Measurements from ENCODE around the gene PAPPA.
A peak's percentile ranks its signal among the peaks of the same experiment; 100 is the strongest.

Gene PAPPA

GRCh38 chr9:116181853-116182610 is 28.4 kb downstream of the PAPPA start:
- DNase-seq (ENCODE audit: insufficient read length, low spot score) (no peak), FAIRE-seq (no peak)

GRCh38 chr9:116182876-116183275 is 29.3 kb downstream of the PAPPA start:
- FAIRE-seq (no peak), DNase-seq (ENCODE audit: insufficient read length, low spot score) (no peak)

GRCh38 chr9:116187570-116188170 is 34.1 kb downstream of the PAPPA start:
- DNase-seq (ENCODE audit: insufficient read length, low spot score): no peak
- no peak for FAIRE-seq

GRCh38 chr9:116189683-116190082 is 36.1 kb downstream of the PAPPA start:
- FAIRE-seq (no peak), DNase-seq (ENCODE audit: insufficient read length, low spot score) (no peak)

GRCh38 chr9:116190637-116191396 is 37.2 kb downstream of the PAPPA start:
- no peak for FAIRE-seq

GRCh38 chr9:116191576-116192415 is 38.2 kb downstream of the PAPPA start:
- DNase-seq (ENCODE audit: insufficient read length, low spot score) (no peak), FAIRE-seq (no peak)

More at GRCh38 chr9:116190637-116191396, 37.2 kb downstream of the PAPPA start:
- DNase-seq (ENCODE audit: insufficient read length, low spot score): no peak

- DNase-seq (ENCODE audit: insufficient read length, low spot score) (peak; percentile 7), FAIRE-seq (no peak)
Measured at GRCh38 chr9:116193636-116194035, 40.0 kb downstream of the PAPPA start.

- FAIRE-seq: no peak
- DNase-seq (ENCODE audit: insufficient read length, low spot score): no peak
Measured at GRCh38 chr9:116196806-116197205, 43.2 kb downstream of the PAPPA start.

- DNase-seq (ENCODE audit: insufficient read length, low spot score) (no peak), FAIRE-seq (no peak)
Measured at GRCh38 chr9:116198344-116198743, 44.8 kb downstream of the PAPPA start.

GRCh38 chr9:116202219-116202912 is 48.8 kb downstream of the PAPPA start:
- DNase-seq (ENCODE audit: insufficient read length, low spot score): no peak
- no peak for FAIRE-seq

GRCh38 chr9:116204252-116204882 is 50.8 kb downstream of the PAPPA start:
- DNase-seq (ENCODE audit: insufficient read length, low spot score): no peak
- FAIRE-seq: no peak

GRCh38 chr9:116207371-116208111 is 54.0 kb downstream of the PAPPA start:
- DNase-seq (ENCODE audit: insufficient read length, low spot score) (no peak), FAIRE-seq (no peak)

- DNase-seq (ENCODE audit: insufficient read length, low spot score) (no peak), FAIRE-seq (no peak)
Measured at GRCh38 chr9:116208417-116209232, 55.0 kb downstream of the PAPPA start.

GRCh38 chr9:116209414-116210116 is 56.0 kb downstream of the PAPPA start:
- FAIRE-seq (no peak), DNase-seq (ENCODE audit: insufficient read length, low spot score) (peak; percentile 11)

- DNase-seq (ENCODE audit: insufficient read length, low spot score) (no peak), FAIRE-seq (no peak)
Measured at GRCh38 chr9:116212986-116213692, 59.5 kb downstream of the PAPPA start.

- no peak for FAIRE-seq
Measured at GRCh38 chr9:116213693-116214047, 60.1 kb downstream of the PAPPA start.

GRCh38 chr9:116218399-116218798 is 64.8 kb downstream of the PAPPA start:
- FAIRE-seq: no peak

More at GRCh38 chr9:116213693-116214047, 60.1 kb downstream of the PAPPA start:
- DNase-seq (ENCODE audit: insufficient read length, low spot score): no peak

More at GRCh38 chr9:116218399-116218798, 64.8 kb downstream of the PAPPA start:
- no peak for DNase-seq (ENCODE audit: insufficient read length, low spot score)

Measured in HTR-8/SVneo (cell line).